ENCODE results near the gene IFT25. TPM values are rescaled to one million over a fixed set of nuclear protein-coding genes. Genes with fewer than 3 reads are reported as not detected.

The IFT25 gene
- total RNA-seq, 1 experiment from 2014 or later, result 42.9 TPM

DNA sequence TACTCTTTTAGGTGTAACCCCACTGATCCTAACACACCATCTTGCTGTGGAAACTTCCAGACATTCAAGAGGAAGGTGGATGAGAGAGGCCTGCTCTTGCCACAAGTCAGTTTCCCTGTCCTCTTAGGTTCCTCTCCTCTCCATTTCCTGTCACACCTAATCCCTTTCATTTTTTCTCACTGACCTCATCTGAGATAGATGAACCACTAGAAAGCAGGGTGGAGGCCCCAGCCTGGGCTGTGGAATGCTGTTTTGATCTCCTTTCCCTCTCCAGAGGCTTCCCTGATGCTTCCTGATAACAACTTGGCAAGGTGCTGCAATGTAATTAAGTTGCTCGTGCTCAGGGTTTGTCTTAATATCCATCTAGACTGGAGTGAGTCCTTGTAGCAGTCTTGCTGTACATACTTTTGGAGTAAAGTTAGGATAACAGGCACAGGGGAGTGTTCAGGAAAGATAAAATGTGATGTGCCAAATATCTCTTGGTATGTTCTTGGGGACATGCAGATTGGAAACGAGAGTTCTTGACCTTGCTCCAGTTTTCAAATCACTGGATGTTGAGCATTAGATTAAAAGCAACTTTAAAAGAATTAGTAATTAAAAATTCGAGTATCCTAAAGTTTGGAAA is 11.8 kb upstream of the IFT25 start:
- intact Hi-C loops (cut with micrococcal nuclease; ENCODE audit: unreplicated experiment), result no loop called here
- POLR2A ChIA-PET, result no interaction called here
- H3K4me1 ChIP-seq (ENCODE audit: control insufficient read depth, insufficient read depth, low read length), result peaks cover 6% of the 10 kb centered on the region
- no peak overlapping the region for H3K27ac ChIP-seq (ENCODE audit: low read length)
- no peaks in the 10 kb centered on the region for H3K27me3 ChIP-seq (ENCODE audit: control insufficient read depth, insufficient read depth, low read length)
- CTCF ChIA-PET, result interaction anchor here (0.5 to 0.6 kb wide), 2 partner anchors 9 to 98 kb away, joined by 4 to 5 read pairs; no protein-coding TSS in a partner anchor
- no peaks in the 10 kb centered on the region for H3K9me3 ChIP-seq (ENCODE audit: control insufficient read depth, insufficient read depth, low read depth, low read length)
- no TSS peak for BruUV-seq (replicated peaks)
- peak; percentile 47; the same call in 1 of the 2 replicates for ATAC-seq
- in situ Hi-C loops (cut with HindIII; ENCODE audit: low pct_unique_long_range_greater_than_20kb, low sequenced_read_pairs), result no loop called here
- DNase-seq (ENCODE audit: low read depth, low spot score), result no peak
- peaks cover 28% of the 10 kb centered on the region for H3K36me3 ChIP-seq (ENCODE audit: control insufficient read depth, insufficient read depth, low read length)
- no peak overlapping the region for H3K4me3 ChIP-seq (ENCODE audit: low read depth in 2 of 2, low read length in 2 of 2)
- no peak for TF ChIP-seq SIN3A (IDR thresholded peaks at IDR 0.05; ENCODE audit: borderline replicate concordance, insufficient read depth, low read depth, low read length)
- TF ChIP-seq, protein P1, sequence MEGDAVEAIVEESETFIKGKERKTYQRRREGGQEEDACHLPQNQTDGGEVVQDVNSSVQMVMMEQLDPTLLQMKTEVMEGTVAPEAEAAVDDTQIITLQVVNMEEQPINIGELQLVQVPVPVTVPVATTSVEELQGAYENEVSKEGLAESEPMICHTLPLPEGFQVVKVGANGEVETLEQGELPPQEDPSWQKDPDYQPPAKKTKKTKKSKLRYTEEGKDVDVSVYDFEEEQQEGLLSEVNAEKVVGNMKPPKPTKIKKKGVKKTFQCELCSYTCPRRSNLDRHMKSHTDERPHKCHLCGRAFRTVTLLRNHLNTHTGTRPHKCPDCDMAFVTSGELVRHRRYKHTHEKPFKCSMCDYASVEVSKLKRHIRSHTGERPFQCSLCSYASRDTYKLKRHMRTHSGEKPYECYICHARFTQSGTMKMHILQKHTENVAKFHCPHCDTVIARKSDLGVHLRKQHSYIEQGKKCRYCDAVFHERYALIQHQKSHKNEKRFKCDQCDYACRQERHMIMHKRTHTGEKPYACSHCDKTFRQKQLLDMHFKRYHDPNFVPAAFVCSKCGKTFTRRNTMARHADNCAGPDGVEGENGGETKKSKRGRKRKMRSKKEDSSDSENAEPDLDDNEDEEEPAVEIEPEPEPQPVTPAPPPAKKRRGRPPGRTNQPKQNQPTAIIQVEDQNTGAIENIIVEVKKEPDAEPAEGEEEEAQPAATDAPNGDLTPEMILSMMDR (IDR thresholded peaks at IDR 0.05), result no peak
- TF ChIP-seq TCF7L2 (IDR thresholded peaks at IDR 0.05; ENCODE audit: low read depth, low read length), result no peak

DNA sequence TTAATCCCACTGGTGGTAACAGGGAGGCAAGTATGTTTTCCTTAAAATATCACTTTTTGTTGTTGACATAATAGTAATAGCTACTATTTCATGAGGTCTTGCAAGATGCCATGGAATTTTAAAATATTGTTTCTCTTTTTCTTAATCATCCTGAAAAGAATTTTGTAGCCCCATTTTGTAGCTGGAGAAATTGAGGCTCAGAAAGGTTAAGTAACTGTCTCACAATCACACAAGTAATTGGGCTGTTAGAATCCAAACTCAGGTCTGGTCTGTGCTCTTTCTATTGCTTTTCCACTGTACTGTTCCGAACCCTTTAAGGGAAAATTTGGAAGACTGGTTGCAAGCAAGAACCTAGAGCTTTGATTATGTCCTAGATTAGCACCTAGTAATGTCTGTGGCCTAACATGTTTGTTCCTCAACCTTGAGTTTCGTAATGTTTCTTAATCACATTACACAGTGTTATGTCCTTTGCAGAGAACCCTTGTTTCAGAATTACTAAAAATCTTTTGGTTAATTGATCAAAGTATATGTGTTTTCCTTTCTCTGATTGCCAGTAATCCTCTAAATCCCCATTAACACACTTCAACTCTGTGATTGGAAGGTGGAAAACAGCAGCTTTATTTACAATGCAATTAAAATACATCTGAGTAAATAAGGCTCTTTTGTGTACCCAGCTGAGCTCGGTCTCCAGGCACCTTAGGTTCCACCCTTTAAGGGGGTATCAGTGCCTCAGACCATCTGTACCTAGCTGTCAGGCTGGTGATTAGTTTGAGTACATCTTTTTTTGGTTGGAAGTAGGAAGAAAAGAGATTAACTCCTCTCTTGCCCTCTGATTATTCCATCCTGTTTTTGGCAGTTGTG is 11.0 kb upstream of the IFT25 start:
- no peaks in the 10 kb centered on the region for H3K27me3 ChIP-seq (ENCODE audit: control insufficient read depth, insufficient read depth, low read length)
- peaks cover 21% of the 10 kb centered on the region for H3K36me3 ChIP-seq (ENCODE audit: control insufficient read depth, insufficient read depth, low read length)
- no TSS peak for BruUV-seq (replicated peaks)
- ATAC-seq, result no peak
- in situ Hi-C loops (cut with HindIII; ENCODE audit: low pct_unique_long_range_greater_than_20kb, low sequenced_read_pairs), result no loop called here
- CTCF ChIA-PET, result interaction anchor here (0.5 kb wide), 1 partner anchor 97 kb away, joined by 4 read pairs; no protein-coding TSS in a partner anchor
- H3K4me1 ChIP-seq (ENCODE audit: control insufficient read depth, insufficient read depth, low read length), result peaks cover 6% of the 10 kb centered on the region
- no peaks in the 10 kb centered on the region for H3K9me3 ChIP-seq (ENCODE audit: control insufficient read depth, insufficient read depth, low read depth, low read length)
- no peak for DNase-seq (ENCODE audit: low read depth, low spot score)
- TF ChIP-seq POLR2AphosphoS5 (IDR thresholded peaks at IDR 0.05; ENCODE audit: low read depth, low read length) (no peak), TCF7L2 (IDR thresholded peaks at IDR 0.05; ENCODE audit: low read depth, low read length) (no peak), REST (IDR thresholded peaks at IDR 0.05; ENCODE audit: insufficient read depth in 1 of 2, low read depth in 2 of 2, low read length in 1 of 2) (no peak), SIN3A (IDR thresholded peaks at IDR 0.05; ENCODE audit: borderline replicate concordance, insufficient read depth, low read depth, low read length) (no peak)
- TF ChIP-seq, protein P1 (IDR thresholded peaks at IDR 0.05), result no peak
- POLR2A ChIA-PET, result no interaction called here
- intact Hi-C loops (cut with micrococcal nuclease; ENCODE audit: unreplicated experiment), result no loop called here
- H3K4me3 ChIP-seq (ENCODE audit: low read depth in 2 of 2, low read length in 2 of 2), result no peak overlapping the region
- no peak overlapping the region for H3K27ac ChIP-seq (ENCODE audit: low read length)

Data from Panc1 (cell line).